NB4 (cell line): ENCODE data around the gene PLXNB2.

ENCODE experiments used
- MYC ChIP-seq: IDR thresholded peaks from 2 replicates; pipeline ENCODE4 v1.6.1; 2011; ENCODE audit warnings: low read depth, low read length
- POLR2A ChIP-seq: IDR thresholded peaks from 2 replicates; pipeline ENCODE4 v1.6.1; 2011; ENCODE audit warnings: mild to moderate bottlenecking; ENCODE audit not compliant: insufficient read length; ENCODE audit errors: extremely low read depth
- TF ChIP-seq, protein P1 (sequence below): IDR thresholded peaks from one replicate; pipeline ENCODE4 v1.5.1; 2012; ENCODE audit warnings: low read depth, low read length
- TF ChIP-seq, protein P2 (sequence below): IDR thresholded peaks from 2 replicates; pipeline ENCODE4 v1.6.1; 2011; ENCODE audit warnings: low read depth, low read length

- TF ChIP-seq, protein P1, sequence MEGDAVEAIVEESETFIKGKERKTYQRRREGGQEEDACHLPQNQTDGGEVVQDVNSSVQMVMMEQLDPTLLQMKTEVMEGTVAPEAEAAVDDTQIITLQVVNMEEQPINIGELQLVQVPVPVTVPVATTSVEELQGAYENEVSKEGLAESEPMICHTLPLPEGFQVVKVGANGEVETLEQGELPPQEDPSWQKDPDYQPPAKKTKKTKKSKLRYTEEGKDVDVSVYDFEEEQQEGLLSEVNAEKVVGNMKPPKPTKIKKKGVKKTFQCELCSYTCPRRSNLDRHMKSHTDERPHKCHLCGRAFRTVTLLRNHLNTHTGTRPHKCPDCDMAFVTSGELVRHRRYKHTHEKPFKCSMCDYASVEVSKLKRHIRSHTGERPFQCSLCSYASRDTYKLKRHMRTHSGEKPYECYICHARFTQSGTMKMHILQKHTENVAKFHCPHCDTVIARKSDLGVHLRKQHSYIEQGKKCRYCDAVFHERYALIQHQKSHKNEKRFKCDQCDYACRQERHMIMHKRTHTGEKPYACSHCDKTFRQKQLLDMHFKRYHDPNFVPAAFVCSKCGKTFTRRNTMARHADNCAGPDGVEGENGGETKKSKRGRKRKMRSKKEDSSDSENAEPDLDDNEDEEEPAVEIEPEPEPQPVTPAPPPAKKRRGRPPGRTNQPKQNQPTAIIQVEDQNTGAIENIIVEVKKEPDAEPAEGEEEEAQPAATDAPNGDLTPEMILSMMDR = no peak
- TF ChIP-seq POLR2A (no peak), MYC (no peak)
- TF ChIP-seq, protein P2, sequence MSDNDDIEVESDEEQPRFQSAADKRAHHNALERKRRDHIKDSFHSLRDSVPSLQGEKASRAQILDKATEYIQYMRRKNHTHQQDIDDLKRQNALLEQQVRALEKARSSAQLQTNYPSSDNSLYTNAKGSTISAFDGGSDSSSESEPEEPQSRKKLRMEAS = no peak
Observed at GRCh38 chr22:50285568-50286229, 21.7 kb downstream of the PLXNB2 start.
